Activated naive CD8-positive, alpha-beta T cell treated with anti-CD3 and anti-CD28 coated beads for 36 hours (primary cell): Measurements from ENCODE around the gene NFYC. TPM values are rescaled to one million over a fixed set of nuclear protein-coding genes. Genes with fewer than 3 reads are reported as not detected.
"Not testable (repeated sequence)": the region's sequence is repeated elsewhere in the genome, so short reads cannot be mapped to it uniquely, and the experiment has no call there.

ENCODE experiments used
- DNase-seq: peaks from one replicate; pipeline ENCODE4 v3.0.0; 2021
- H3K27ac Mint-ChIP-seq: one replicate; pipeline ENCODE4 v1.8.0; 2022; ENCODE audit warnings: mild to moderate bottlenecking, moderate library complexity, mixed read lengths
- H3K27me3 Mint-ChIP-seq: one replicate; pipeline ENCODE4 v1.8.0; 2022; ENCODE audit warnings: mild to moderate bottlenecking, mixed read lengths
- H3K36me3 Mint-ChIP-seq: one replicate; pipeline ENCODE4 v1.8.0; 2021; ENCODE audit warnings: mild to moderate bottlenecking, mixed read lengths
- H3K4me1 Mint-ChIP-seq: one replicate; pipeline ENCODE4 v1.8.0; 2021; ENCODE audit warnings: mixed read lengths
- H3K4me3 Mint-ChIP-seq: one replicate; pipeline ENCODE4 v1.8.0; 2022; ENCODE audit warnings: mild to moderate bottlenecking, moderate library complexity, mixed read lengths
- H3K9me3 Mint-ChIP-seq: one replicate; pipeline ENCODE4 v1.8.0; 2022; ENCODE audit warnings: mixed read lengths
- total RNA-seq, 2 experiments: library from RNA; stranded (reverse); gene quantifications; one replicate each; pipeline ENCODE4 v1.2.3, GENCODE V29; 2021

The NFYC gene
- total RNA-seq, 2 experiments from 2014 or later = 58.2 to 59.0 TPM

DNA sequence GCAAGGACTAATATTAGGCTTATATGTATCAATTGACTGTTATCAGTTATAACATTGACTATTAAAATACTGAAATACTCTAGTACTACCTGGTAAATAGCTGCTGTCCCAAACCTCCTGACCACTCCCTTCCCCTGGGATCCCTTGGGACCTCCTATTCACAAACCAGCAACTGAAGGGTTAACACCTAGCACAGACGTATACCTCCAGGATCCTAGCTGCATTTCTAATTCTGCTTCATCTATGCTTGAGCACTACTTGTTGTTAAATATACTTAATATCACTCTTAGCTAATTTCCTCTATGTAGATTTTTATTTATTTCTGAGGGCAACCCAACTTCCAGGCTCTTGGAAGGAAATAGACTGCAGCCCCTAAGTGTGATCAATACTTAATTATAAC lies 1.8 kb upstream of the NFYC start:
- Mint-ChIP-seq H3K4me3 (no peak overlapping the region), H3K9me3 (peaks cover 4% of the 10 kb centered on the region), H3K27ac (no peak overlapping the region), H3K4me1 (peaks cover 29% of the 10 kb centered on the region), H3K27me3 (no peaks in the 10 kb centered on the region), H3K36me3 (peaks cover 35% of the 10 kb centered on the region)
- DNase-seq = no peak

DNA sequence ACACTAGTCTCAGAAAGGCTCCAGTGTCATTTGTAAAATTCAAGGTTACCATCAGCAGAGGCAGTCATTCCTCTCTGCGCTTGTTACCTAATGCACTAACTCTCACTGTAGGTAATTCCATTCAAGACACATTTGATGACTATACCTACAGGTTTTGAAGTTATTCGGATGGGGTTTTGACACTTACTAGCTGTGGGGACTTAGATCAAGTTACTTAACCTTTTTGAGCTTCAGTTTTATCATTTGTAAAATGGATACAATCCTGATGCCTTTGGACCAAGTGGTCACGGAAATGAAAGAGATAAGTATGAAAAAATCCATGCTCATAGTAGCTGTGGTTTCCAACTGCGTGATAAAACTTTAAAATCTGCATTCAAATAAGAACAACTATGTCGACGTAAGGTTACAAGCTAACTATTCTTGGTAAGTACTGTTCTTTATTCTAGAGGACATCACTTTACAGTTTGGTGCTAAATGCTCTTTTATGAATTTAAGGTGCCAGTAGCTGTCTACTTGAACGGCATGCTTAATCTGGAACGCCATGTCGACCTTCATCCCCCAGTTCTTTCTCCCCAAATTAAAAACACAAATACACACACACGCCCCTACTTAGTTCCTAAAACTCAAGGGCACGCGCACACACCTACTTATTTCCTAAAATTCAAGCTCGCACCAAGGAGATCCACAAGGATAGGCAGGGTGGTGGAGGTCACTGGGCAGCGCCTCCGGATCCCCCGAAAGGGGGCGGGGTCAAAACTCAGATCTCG lies 550 bp upstream of the NFYC start:
- H3K4me3 Mint-ChIP-seq = peak overlapping the region; percentile 96
- H3K4me1 Mint-ChIP-seq = peaks cover 35% of the 10 kb centered on the region
- H3K27me3 Mint-ChIP-seq = no peaks in the 10 kb centered on the region
- H3K36me3 Mint-ChIP-seq = peaks cover 31% of the 10 kb centered on the region
- H3K9me3 Mint-ChIP-seq = peaks cover 4% of the 10 kb centered on the region
- peak overlapping the region; percentile 96 for H3K27ac Mint-ChIP-seq
- no peak for DNase-seq

DNA sequence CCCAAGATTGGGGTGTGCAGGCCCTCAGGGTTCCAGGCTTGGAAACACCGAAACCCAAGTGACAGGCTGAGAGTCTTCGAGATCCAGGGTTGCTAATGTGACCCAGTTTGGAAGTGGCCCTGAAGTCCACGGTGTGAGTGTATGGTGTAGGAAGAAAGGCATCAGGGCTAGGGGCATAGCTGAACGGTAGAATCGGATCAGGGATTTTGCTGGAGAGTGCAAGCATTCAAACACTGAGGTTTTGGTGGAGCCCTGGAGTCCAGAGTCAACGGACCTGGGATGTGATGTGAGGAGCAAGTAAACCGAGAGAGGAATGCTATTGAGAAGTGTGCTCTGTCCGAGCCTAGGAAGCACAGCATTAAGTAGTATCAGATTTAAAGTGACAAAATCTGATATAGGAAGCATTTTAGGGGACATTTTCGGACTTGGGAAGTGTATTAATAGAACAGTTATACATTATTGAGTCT lies 958 bp downstream of the NFYC start:
- no peaks in the 10 kb centered on the region for H3K27me3 Mint-ChIP-seq
- peaks cover 50% of the 10 kb centered on the region for H3K4me1 Mint-ChIP-seq
- H3K9me3 Mint-ChIP-seq = peaks cover 1% of the 10 kb centered on the region
- peaks cover 37% of the 10 kb centered on the region for H3K36me3 Mint-ChIP-seq
- DNase-seq = no peak
- H3K27ac Mint-ChIP-seq = peak overlapping the region; percentile 96
- H3K4me3 Mint-ChIP-seq = peak overlapping the region; percentile 96

DNA sequence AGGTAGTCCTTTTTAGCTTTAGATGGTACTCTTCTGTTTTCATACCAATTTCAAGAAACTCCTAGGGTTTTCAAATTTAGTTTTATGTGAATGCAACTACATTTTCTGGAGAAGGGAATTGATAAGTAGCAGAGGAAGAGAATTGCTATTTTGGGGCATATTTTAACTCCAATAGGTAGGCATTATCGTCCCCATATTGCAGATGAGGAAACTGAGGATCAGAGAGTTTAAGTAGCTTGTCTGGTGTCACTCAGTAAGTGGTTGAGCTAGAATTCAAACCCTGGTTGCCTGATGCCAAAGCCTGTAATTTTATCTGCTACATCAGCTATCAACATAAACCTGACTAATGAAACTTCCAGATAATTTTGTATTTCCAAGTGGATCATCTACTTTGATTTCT lies 1.9 kb downstream of the NFYC start:
- Mint-ChIP-seq H3K27ac (peak overlapping the region; percentile 96), H3K27me3 (no peaks in the 10 kb centered on the region), H3K36me3 (peaks cover 37% of the 10 kb centered on the region)

DNA sequence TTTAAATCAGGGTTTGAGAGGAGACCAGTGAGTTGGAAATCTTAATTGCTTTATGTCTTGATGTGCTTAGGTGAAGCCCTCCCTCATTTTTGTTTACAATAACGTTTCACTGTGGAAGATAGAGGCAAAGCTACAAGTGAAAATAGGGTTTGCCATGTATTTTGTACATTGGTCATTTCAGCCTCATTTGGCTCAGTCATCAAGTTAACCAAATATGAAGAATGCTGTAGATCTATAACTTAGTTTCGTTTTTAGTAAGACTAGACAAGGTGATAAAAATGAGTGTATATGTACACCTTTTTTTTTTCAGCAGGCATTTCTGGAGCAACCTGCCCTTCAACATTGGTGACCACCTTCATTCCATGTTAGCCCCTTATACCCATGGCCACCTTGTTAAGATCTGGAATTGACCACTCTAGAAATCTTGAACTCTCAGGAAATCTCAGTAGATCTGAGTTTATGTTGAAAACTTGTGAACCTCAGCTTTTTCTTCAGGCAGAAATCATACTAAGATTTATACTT lies 2.9 kb downstream of the NFYC start:
- Mint-ChIP-seq H3K9me3 (peaks cover 1% of the 10 kb centered on the region), H3K27ac (peak overlapping the region; percentile 34), H3K36me3 (peaks cover 43% of the 10 kb centered on the region), H3K4me1 (peaks cover 61% of the 10 kb centered on the region), H3K4me3 (peak overlapping the region; percentile 42), H3K27me3 (no peaks in the 10 kb centered on the region)
- no peak for DNase-seq

More for the DNA sequence above, 1.9 kb downstream of the NFYC start:
- Mint-ChIP-seq H3K4me1 (peaks cover 53% of the 10 kb centered on the region), H3K4me3 (peak overlapping the region; percentile 96), H3K9me3 (peaks cover 1% of the 10 kb centered on the region)
- no peak for DNase-seq

DNA sequence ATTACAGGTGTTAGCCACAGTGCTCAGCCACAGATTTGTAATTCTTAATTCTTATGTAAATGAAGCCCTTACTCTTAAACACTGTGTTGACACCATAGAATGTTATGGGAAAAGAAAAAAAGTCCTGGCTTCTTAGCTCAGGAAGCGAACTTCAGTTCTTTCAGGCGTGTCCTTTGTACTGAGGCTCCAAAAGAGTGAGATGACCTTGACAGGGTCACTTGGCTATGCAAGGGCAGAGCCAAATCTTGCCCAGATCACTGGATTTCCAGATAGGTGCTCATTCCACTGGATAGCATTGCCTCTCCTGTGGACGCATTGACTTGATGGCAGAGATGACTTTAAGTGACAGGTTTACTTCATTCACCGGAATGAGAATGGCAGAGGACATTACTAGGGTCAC lies 4.8 kb downstream of the NFYC start:
- no peak for DNase-seq
- H3K27ac Mint-ChIP-seq = no peak overlapping the region
- H3K27me3 Mint-ChIP-seq = no peaks in the 10 kb centered on the region
- peaks cover 56% of the 10 kb centered on the region for H3K4me1 Mint-ChIP-seq
- no peak overlapping the region for H3K4me3 Mint-ChIP-seq
- H3K36me3 Mint-ChIP-seq = peaks cover 35% of the 10 kb centered on the region
- no peaks in the 10 kb centered on the region for H3K9me3 Mint-ChIP-seq

DNA sequence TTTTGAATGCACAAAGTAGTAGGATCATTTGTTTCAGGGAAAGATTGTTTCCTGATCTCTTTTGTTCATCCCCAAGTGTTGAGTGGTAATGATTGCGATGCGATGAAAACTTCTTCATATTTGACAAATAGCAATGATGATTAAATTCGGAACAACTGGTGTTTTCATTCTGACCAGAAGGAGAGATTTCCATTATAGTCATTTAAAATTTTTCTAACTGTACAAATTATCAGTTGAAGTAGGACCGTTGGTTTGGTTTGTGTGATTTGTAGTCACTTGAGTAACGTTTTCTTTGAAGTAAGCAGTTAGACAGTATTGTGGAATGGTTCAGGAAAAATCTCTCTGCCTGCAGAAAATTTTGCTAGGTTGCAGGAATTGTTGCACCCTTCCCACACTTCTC lies 5.9 kb downstream of the NFYC start:
- H3K9me3 Mint-ChIP-seq = no peaks in the 10 kb centered on the region
- no peak overlapping the region for H3K27ac Mint-ChIP-seq
- no peaks in the 10 kb centered on the region for H3K27me3 Mint-ChIP-seq
- H3K4me1 Mint-ChIP-seq = peaks cover 61% of the 10 kb centered on the region
- no peak for DNase-seq
- H3K36me3 Mint-ChIP-seq = peaks cover 33% of the 10 kb centered on the region
- H3K4me3 Mint-ChIP-seq = no peak overlapping the region

DNA sequence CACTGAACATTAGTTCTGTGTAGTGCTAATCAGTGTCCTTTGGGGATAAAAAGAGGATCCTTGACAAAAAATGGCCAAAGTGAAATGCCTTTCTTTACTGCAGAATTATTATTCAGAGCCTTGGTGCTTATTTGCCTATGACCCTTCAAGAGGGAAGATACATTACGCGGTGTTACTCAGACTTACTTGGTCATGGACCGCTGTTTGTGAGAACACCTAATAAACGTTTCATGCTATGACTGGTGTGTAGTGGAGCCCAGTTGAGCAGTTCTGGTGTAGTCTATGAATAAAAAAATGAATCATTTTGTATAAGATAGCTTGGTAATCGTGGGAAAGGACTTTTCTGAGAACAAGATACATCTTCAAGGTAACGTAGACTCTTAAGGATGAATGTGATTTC lies 8.3 kb downstream of the NFYC start:
- Mint-ChIP-seq H3K4me3 (no peak overlapping the region), H3K9me3 (no peaks in the 10 kb centered on the region), H3K36me3 (peaks cover 26% of the 10 kb centered on the region), H3K27me3 (no peaks in the 10 kb centered on the region), H3K27ac (no peak overlapping the region), H3K4me1 (peaks cover 59% of the 10 kb centered on the region)
- DNase-seq = no peak

DNA sequence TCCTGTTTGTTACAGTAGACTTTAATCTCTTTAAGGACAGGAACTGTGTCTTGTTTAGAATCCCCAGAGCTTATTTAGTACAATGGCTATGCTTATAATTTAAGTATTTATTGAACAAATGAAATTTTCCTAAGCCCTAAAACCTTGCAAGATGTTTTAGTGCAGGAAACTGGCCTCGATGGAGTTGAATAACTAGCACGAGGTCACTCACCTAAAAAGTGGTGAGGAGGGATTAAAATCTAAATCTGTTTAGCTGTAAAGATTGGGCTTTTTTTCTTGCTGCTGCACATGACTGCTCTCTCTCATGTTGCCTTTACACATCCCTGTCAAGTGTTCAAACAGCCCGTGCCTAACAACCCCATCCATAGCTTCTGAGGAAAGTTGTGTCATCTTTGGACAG lies 10.2 kb downstream of the NFYC start:
- Mint-ChIP-seq H3K4me3 (no peak overlapping the region), H3K9me3 (no peaks in the 10 kb centered on the region), H3K27ac (peak overlapping the region; percentile 20), H3K4me1 (peaks cover 52% of the 10 kb centered on the region), H3K27me3 (no peaks in the 10 kb centered on the region), H3K36me3 (peaks cover 23% of the 10 kb centered on the region)
- no peak for DNase-seq

DNA sequence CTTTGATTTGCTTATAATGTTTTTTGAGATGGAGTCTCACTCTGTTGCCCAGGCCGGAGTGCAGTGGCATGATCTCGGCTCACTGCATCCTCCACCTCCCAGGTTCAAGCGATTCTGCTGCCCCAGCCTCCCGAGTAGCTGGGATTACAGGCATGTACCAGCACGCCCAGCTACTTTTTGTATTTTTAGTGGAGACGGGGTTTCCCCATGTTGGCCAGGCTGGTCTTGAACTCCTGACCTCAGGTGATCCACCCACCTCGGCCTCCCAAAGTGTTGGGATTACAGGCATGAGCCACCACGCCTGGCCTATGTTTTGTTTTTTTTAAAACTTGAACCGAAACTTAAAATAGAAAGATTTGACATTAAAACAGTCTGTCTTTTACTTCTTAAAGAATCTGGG lies 11.3 kb downstream of the NFYC start:
- H3K9me3 Mint-ChIP-seq, DNase-seq, H3K4me3 Mint-ChIP-seq, H3K27ac Mint-ChIP-seq, H3K27me3 Mint-ChIP-seq: not testable (repeated sequence)
- peaks cover 15% of the 10 kb centered on the region for H3K36me3 Mint-ChIP-seq
- peaks cover 41% of the 10 kb centered on the region for H3K4me1 Mint-ChIP-seq

DNA sequence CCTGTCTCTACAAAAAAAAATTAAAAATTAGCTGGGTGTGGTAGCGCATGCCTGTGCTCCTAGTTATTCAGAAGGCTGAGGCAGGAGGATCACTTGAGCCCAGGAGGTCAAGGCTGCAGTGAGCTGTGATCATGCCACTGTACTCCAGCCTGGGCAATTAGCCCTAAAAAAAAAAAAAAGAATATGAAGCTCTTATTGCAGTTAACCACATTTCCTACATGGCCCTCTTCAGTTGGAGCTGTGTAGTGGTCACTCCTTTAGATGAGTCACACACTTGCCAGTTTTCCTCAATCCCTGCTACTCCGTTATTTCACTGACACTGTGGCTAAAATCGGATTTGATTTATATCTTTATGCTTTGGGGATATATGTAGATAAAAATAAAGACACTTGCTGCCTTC lies 11.8 kb downstream of the NFYC start:
- Mint-ChIP-seq H3K36me3 (peaks cover 14% of the 10 kb centered on the region), H3K4me1 (peaks cover 40% of the 10 kb centered on the region), H3K27me3 (no peaks in the 10 kb centered on the region), H3K9me3 (no peaks in the 10 kb centered on the region), H3K27ac (no peak overlapping the region), H3K4me3 (no peak overlapping the region)
- DNase-seq = no peak

DNA sequence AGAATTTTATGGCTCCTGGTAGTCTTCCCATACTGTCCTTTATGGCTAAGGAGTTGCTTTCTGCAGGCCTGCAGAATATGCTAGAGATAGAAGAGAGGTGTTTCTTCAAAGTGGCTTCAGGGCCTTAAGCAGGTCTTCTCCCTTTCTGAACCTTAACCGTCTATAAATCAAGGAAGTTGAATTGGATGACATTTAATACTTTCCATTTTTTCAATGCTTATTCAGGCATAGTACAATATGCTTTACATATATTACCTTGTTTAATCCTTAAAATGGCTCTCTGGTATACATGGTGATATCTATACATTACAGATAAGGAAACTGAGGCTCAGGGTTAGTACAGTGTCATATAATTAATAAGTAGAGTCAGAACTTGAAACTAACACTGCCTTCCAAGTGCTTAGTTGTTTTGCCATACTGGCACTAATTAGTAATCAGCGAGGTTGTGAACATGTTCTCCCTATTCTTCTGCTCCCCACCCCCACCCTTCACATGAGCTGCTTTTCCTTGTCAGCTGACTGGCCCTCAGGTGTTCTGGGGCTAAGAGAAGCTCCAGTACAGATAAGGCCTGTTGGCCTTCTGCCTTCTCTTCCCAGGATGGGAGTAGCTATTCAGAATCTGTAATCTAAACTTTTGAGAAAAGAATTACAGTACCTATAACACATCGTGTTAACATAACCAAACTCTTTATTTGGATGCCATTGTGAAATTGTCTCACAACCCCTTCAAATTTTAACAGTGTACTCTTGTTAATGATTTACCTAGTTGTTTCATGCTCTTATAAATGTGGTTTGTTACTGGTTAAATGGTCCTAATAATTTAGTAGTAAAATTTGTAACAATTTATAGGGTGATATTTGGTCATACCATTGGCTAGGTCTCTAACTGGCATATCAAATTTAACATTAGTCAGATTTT lies 13.6 kb downstream of the NFYC start:
- DNase-seq = no peak
- Mint-ChIP-seq H3K27ac (no peak overlapping the region), H3K4me1 (peaks cover 43% of the 10 kb centered on the region)

DNA sequence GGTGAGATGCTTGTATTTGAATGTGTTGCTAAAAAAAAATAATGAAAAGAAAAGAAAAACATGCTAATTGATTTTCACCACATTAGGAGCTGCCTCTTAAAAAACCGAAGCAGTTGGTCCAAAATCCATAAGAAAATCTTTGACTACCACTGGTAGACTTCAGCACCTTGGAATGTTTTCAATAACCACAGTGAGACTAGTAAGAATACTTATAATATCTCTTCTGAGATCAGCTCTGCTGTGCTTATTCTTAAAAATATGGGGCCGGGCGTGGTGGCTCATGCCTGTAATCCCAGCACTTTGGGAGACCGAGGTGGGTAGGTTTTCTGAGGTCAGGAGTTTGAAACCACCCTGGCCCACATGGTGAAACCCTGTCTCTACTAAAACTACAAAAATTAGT lies 15.1 kb downstream of the NFYC start:
- peaks cover 56% of the 10 kb centered on the region for H3K4me1 Mint-ChIP-seq
- no peak overlapping the region for H3K27ac Mint-ChIP-seq
- no peaks in the 10 kb centered on the region for H3K27me3 Mint-ChIP-seq
- H3K9me3 Mint-ChIP-seq = no peaks in the 10 kb centered on the region
- peaks cover 15% of the 10 kb centered on the region for H3K36me3 Mint-ChIP-seq
- DNase-seq = no peak
- H3K4me3 Mint-ChIP-seq = no peak overlapping the region

More for the DNA sequence above, 13.6 kb downstream of the NFYC start:
- no peaks in the 10 kb centered on the region for H3K9me3 Mint-ChIP-seq
- peaks cover 14% of the 10 kb centered on the region for H3K36me3 Mint-ChIP-seq
- no peaks in the 10 kb centered on the region for H3K27me3 Mint-ChIP-seq
- H3K4me3 Mint-ChIP-seq = no peak overlapping the region

DNA sequence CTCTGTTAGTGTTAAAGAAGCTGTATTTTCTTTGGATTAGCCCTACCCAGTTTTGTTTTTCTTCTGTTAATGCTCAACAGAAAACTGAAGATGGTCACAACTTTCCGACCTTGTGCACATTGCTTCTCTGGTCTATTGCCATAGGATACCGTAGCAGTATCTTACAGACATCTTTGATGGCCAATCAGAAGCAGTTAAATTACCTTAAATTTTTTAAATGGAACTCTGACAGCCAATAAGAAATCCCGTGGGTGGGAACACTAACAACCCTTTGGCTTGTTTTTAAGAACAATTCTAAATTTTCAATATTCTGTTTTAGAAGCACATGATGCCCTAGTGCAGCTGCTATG lies 17.2 kb downstream of the NFYC start:
- peak overlapping the region; percentile 88 for H3K4me3 Mint-ChIP-seq
- no peak for DNase-seq
- H3K9me3 Mint-ChIP-seq = no peaks in the 10 kb centered on the region
- peaks cover 24% of the 10 kb centered on the region for H3K36me3 Mint-ChIP-seq
- peak overlapping the region; percentile 85 for H3K27ac Mint-ChIP-seq
- H3K4me1 Mint-ChIP-seq = peaks cover 61% of the 10 kb centered on the region
- no peaks in the 10 kb centered on the region for H3K27me3 Mint-ChIP-seq

DNA sequence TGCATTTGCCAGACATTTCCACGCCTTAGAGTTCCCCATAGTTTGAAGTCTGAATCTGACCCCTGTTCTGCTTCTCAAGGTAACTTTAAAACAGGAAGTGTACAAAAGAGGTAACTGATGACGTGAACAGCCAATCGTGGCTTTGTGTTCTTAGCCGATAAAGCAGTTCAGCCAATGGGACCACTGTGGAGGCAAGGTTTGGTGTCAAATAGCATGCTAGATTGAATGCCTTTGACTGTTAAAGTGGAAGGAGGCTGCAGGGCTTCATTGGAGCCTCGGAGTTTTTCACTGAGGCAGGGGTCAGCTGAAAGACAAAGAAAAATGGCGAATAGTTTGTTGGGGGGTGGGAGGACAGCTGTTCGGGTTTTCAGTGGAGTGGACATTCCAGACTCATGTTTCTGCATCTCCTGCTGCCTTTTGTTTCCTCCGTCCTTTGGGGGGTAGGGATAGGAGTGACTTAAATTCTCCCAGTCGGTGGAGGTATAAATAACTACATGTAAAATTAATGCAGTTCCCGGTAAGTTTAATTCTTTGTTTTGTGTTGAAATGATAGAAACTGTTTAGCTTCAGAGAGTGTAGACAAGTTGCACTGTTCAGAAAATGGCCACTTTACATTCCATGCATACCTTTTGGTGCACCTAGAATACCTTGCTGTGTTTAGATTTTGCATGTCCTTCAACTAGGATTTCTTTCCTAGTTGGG lies 17.7 kb downstream of the NFYC start:
- Mint-ChIP-seq H3K4me1 (peaks cover 61% of the 10 kb centered on the region), H3K27me3 (no peaks in the 10 kb centered on the region), H3K4me3 (peak overlapping the region; percentile 88), H3K27ac (peak overlapping the region; percentile 85), H3K36me3 (peaks cover 25% of the 10 kb centered on the region), H3K9me3 (no peaks in the 10 kb centered on the region)
- DNase-seq = peak; percentile 59
